EH (cell line): ENCODE results near the gene THRA.

Source experiments
- DNase-seq: peaks from one replicate; pipeline ENCODE4 v3.0.0-alpha.2; 2015; ENCODE audit warnings: low read depth

The THRA gene

DNA sequence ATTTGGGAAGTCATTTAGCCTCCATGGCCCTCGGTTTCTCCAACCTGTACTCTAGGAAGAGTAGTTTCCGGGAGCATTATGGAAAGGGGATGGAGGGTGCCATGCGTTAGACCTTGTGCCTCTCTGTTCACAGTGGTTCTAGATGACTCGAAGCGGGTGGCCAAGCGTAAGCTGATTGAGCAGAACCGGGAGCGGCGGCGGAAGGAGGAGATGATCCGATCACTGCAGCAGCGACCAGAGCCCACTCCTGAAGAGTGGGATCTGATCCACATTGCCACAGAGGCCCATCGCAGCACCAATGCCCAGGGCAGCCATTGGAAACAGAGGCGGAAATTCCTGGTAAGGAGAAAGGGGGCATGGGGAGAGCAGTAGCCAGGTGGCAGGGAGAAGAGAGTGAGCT, 21.7 kb downstream of the THRA start:
- no peak for DNase-seq

DNA sequence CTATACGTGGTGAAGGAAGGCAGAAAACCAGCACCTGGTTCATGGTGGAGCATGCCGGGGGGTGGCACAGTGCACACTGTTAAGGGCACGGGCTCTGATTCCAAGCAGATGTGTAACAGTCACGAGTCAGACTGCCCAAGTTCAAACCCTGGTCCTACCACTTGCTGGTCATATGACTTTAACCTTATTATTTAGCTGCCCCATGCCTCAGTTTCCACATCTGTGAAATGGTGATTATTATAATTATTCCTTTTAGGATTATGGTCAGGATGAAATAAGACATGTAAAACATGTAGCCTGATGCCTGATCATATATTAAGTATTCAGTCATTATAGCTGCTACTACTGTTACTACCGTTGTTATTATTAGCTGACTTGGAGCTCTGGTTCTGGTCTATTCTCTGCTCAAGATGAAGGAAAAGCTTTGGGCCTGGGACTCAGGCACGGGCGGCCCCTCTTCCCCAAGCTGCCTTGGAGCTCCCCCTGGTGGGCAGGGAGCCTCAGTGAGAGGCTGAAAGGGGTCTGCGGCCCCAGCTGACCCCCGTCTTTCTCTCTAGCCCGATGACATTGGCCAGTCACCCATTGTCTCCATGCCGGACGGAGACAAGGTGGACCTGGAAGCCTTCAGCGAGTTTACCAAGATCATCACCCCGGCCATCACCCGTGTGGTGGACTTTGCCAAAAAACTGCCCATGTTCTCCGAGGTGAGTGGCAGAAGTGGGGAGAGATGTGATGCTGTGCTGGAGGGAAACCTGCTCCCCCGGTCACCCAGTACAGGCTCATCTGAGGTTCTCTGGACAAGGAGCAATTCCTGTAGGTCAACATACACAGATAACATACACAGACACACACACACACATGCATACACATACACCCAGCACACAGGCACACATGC, 23.6 kb downstream of the THRA start:
- peak; percentile 52 for DNase-seq

DNA sequence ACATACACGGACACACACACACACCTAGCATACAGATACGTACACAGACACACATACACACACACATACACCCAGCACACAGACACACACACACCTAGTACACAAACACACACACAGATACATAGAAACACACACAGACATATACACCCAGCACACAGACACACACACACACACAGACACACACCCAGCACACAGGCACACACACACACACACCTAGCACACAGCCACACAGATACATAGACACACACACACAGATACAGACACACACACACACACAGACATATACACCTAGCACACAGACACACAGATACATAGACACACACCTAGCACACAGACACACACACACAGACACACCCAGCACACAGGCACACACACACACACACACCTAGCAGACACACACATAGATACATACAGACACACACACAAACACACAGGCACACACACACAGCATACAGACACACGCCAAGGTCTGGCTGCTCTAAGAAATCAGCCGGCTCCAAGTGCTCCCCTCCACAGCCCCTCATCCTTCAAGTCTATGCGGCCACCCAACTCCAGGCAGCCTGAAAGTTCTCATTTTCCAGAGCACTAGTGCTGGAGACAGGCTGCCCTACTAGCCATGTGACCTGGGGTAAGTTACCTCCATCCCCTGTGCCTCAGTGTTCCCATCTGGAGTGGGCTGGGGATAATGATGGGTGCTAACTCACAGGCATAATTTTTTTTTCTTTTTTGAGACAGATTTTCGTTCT, 24.5 kb downstream of the THRA start:
- DNase-seq, result no peak

DNA sequence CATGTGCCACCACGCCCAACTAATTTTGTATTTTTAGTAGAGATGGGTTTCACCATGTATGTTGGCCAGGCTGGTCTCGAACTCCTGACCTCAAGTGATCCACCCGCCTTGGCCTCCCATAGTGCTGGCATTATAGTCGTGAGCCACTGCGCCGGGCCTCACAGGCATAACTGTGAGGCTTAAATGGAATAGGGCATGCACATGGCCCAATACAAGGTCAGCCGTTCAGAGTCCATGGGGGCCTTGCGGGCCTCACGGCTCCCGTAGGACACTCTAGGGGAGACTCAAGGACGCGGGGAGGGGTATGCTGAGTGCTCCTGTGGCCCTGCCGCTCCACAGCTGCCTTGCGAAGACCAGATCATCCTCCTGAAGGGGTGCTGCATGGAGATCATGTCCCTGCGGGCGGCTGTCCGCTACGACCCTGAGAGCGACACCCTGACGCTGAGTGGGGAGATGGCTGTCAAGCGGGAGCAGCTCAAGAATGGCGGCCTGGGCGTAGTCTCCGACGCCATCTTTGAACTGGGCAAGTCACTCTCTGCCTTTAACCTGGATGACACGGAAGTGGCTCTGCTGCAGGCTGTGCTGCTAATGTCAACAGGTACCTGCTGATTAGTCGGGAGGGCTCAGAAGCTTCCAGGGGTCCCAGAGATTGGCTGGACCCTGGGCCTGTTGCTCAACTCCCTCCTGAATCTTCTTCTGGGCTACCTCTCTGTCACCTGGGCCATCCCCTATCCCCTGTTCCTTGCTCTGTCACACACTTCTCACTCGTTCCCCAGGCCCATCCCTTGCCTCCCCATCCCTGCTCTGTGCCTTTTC, 25.3 kb downstream of the THRA start:
- no peak for DNase-seq

DNA sequence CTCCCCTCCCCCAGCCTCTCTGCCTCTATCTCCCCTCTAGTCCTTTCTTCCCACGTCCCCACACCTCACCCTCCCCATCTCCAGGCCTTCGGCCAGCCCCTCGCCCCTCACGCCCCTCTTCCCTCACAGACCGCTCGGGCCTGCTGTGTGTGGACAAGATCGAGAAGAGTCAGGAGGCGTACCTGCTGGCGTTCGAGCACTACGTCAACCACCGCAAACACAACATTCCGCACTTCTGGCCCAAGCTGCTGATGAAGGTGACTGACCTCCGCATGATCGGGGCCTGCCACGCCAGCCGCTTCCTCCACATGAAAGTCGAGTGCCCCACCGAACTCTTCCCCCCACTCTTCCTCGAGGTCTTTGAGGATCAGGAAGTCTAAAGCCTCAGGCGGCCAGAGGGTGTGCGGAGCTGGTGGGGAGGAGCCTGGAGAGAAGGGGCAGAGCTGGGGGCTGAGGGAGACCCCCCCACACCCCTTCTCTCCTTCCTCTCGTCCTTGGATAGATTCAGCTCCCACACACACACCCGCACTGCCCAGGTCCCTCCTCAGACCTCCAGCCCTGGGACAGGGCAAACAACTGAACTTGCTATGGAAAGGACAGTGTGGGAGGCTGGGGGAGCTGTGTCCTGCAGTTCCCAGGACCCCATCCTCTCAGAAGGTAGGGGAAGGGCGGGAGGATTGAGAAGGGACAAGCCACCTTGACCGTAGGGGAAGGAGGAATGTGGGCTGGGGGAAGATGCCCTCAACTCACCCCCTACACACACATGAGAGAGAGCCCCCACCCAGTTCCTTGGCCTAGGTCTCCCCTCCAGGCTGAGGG, 26.5 kb downstream of the THRA start:
- DNase-seq, result no peak

DNA sequence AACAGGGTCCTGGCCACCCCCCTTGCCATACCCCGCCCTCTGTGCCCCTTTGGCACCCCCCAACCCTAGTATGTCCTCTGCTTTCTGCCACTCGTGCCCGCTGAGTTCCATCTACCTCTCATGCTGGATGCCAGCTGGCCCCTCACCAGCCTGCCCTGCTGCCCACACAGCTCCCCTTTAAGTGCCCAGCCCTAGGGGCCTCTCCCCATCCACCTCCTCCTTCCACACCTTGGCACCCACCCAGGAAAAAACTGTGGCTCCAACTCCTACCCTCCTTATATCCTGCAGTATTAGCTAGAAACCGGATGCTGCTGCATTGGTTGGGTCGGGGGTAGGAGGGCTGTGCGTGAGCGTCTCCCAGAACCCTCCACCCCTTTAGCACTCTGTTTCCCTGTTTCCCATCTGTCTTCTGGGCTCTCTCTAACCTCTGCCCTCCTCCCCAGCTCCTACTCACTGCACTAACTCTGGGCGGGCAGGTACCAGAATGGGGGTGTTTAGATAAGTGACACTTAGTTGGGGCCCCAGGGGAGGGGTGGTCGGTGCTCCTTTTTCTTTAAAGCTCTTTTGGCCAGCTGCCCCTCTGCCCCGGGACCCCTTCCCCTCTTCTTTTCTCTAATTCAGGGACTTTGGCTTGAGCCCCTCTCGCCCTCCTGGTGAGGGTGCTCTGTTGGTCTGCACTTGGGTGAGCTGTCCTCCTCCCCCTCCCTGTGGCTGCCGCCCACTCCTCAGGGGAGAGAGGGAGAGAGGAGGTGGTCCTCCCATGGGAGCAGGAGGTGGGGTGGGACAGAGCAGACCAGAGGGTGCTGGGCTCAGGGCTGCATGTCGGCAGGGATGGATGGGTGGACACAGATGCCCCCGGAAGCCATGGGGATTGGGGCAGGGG, 27.7 kb downstream of the THRA start:
- DNase-seq, result no peak

DNA sequence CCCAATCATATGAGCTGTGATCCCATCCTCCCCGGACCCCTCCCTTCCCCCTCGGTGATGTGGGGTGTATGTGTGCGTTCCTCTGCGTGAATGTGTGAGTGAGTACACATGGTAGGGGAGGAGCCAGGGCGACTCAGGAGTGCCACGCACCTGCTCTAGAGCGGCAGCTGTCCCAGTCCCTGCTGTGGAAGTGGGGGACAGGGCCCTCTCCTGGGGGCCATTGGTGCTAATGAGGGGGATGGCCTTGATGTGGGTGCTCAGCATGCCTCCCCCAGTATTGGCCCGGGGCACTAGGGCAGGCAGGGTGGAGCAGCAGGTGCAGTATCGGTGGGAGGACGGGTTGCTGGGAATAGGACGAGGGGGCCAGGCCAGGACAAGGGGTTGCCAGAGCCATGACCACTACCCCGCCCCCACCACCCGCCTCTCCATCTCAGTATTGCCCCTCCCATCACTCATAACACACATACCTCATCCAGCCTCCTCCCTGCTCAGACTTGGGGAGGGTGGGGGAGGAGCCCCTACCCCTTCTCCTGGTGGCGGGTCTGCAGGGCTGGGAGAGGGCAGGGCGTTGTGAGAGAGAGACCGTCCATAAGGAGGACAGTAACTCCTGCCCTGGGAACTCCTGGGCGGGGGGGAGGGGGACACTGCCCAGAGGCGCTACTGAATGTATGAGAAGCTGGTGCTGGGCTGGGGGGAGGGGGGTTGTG, 29.1 kb downstream of the THRA start:
- peak; percentile 30 for DNase-seq

DNA sequence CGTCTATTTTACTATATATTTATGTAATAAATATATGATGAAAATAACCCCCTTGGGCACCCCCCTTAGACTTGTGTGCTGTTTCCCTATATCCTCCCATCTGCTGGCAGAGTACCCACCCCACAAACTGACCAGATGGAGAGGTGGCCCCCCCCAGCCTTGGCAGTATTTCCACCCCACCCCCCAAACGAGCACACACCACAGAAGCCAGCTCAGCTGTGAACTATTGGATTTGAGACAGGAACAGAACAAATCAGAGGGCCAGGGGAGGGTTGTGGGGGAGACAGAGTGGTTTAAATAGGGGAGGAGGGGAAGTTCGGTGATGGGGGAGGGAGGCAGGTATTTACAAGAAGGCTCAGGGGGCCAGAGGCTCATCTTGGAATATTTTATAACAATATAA, 29.8 kb downstream of the THRA start:
- DNase-seq, result peak; percentile 28

DNA sequence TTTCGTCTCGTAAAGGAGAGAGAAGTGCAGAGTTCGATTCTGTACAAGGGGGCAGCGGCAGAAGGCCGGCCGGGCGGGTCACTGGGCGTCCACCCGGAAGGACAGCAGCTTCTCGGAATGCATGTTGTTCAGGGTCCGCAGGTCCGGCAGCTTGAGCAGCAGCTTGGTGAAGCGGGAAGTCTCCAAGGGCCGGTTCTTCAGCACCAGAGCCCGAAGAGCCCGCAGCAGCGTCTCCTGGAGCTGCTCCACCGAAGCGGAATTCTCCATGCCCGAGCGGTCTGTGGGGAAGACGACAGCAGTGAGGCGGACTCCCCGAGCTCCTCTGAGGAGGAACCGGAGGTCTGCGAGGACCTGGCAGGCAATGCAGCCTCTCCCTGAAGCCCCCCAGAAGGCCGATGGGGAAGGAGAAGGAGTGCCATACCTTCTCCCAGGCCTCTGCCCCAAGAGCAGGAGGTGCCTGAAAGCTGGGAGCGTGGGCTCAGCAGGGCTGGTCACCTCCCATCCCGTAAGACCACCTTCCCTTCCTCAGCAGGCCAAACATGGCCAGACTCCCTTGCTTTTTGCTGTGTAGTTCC, 30.3 kb downstream of the THRA start:
- DNase-seq, result no peak

DNA sequence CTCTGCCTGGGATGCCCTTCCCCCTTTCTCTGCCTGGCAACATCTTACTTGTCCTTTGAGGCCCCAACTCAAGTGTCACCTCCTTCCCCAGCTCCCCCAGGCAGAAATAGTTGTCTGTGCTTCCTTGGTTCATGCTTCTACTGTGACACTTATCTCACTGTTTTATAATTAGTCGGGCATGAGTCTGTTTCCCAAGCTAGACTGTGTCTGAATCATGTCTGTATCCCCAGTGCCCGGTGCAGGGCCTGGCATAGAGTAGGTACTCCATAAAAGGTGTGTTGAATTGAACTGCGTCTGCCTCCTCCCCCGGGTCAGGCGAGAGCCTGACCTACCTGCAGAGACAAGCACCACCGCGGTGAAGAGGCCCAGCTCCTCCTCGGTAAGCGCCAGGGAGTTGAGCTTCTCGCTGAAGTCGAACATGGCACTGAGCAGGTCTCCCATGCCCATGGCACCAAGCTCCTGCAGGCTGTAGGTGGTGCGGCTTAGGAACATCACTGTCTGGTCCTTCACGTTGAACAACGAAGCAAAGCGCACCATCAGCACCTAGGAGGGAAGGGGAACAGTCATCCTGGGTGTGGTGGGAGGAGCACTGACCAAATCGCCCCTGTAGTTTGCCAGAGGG, 30.9 kb downstream of the THRA start:
- peak; percentile 41 for DNase-seq

DNA sequence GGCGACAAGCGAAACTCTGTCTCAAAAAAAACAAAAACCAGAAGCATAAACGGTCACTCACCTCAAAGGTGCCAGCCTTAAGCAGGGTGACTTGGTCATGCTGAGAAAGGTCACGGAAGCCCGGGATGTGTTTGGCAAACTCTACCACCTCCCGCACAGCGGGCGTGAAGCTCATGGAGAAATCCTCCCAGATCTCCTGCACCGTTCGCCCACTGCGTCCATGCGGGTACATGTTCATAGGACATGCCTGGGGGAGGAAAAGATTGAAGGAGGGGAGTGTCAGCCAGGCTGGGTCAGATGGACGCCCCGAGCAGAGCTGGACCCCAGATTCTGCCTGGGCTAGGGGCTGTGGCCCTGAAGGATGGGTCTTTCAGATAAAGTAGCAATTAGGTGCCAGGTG, 32.1 kb downstream of the THRA start:
- DNase-seq, result no peak

DNA sequence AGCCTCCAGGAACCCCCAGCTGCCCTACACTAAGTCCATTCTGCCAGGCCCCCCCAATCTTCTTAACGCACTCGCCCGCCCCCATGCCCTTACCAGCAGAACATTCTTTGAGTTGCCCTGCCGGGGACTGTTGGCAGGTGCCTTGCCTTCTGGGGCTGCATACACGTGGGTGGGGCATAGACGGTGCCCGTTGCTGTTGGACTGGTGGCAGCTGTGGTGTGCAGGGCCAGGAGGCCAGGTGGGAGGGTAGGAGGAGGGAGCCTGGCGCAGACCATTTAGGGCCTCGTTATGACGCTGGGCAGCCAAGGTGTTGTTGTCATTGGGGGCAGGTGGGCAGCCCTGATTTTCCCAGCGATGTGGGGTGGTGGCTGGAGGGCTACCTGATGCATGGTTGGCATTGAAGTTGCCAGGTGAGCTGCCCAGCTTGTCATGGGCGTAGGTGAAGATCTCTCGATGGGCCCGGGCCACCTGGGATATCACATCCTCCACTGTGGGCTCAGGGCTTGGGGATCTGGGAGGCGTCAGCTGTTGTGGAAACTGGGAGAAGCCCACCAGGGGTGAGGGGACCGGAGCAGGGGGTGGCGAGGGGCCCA, 32.7 kb downstream of the THRA start:
- DNase-seq, result no peak

DNA sequence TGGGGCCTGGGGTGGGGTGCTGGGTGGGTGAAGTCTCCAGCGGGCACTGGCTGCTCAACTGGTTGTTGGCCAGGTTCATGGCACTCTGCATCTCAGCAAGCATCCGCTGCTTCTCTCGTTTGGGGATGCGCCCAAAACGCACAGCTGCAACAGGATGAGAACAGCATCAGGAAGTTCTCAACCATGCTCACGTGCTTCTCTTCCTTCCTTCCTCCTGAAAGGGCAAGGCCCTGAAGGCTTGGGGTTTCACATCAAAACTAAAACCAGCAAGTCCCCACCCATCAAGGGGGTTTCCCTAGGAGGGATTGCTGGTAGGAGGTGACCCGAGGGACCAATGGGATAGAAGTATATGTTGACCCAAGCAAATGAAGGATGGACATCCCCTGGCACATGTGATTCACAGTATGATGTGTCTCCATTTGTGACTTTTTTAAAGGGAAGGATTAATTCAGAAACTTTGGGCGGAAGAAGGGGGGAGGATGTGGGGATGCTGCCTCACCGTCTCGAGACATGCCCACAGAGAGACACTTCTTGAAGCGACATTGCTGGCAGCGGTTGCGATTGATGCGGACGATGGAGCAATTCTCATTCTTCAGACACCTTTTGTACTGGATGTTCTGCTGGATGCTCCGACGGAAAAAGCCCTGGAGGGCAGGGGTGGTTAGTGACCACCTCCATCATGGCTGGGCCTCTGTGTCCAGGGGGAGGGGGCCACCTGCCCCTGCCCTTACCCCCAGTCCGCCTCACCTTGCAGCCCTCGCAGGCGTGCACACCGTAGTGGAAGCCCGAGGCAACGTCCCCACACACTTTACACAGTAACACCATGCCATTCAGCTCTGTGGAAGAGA, 33.4 kb downstream of the THRA start:
- peak; percentile 34 for DNase-seq

DNA sequence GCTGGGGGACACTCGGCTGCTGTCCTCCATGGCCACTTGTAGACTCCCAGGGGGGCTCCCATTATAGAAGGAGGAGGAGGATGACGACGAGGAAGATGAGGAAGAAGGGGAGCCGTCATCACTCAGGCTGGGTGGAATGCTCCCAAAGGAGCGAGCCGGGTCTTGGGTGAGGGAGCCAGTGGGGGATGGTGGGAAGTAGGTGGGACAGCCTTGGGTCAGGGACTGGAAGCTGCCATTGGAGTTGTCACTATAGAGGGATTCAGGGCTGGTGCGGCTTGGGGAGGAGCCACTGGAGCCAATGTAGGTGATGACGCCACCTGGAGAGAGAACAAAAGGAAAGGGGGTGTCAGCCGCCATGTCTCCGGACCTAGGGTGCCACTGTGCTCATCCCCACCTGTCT, 34.3 kb downstream of the THRA start:
- no peak for DNase-seq

DNA sequence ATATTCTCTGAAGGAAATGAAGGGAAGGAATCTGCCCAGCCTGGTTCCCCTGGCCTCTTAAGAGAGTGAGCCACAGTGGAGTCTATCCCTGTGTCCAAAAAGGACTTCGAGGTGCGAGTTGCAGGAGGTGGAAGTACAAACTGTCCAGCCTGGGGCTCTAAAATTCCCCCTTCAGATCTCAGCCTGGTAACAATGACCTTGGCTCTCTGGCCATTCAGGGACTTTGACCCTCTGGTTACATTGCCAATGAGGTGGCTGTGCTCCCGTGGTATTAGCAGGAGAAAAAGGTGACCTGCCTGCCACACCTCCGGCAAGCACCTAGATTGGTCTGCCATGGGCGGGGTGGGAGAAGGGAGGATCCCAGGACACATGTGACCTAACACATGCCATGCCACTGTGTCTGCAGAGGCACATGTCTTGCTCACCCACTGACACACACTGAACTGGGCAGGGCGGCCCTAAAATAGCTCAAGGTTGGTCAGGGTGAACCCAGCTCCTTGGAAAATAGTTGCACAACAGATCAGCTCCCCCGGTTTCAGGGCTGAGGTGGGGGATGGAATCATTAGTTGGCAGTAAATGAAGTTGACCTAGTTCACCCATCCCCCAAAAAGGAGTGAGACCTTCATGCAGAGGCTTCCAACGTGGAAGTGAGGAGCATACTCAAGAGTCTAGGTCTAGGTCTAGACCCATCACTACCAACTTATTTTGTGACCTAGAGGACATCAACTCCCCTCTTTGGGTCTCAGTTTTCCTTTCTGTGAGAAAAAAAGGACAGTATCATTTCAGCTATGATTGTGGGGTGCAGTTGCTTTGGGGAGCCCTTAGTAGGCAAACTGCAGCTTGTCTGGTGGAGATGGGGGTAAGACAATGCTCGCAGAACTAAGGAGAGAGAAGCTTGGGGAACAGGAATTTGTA, 35.4 kb downstream of the THRA start:
- peak; percentile 70 for DNase-seq

DNA sequence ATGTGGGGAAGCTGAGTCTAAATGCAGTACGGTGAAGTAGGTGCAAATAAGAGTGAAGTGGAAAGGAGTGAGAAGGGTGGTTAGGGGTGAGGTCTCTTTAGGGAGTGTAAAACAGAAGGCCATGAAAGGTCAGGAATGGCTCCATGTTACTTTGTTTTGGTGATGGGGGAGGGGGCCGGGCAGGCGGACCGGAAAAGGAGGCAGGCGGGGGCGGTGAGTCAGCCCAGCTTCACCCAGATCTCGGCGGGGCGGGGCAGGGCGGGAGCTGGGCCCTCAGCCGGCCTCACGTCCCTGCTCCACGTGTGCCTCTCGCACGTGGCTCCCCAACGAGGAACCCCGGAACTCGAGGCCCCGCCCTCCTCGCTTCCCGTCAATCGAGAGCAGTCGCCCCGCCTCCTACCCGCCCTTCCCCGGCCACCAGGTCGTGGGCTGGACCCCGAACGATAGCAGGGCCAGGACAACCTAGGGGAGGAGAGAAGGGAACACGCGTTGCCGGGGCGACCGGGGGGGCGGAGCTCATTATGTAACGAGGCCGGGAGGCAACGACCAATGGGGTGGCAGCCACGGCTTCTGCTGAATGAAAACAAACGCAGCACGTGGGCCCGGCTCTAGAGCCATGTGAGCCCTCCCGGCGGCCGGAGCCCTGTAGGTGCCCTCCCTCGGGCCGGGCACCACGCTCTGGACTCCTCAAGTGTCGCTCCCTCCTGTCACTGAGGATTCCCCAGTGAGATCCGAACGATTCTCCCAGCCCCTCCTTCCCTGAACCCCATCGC, 36.3 kb downstream of the THRA start:
- peak; percentile 100 for DNase-seq
